Spleen (tissue), 11 donors: ENCODE results near the gene NMUR1. TPM values are rescaled to one million over a fixed set of nuclear protein-coding genes. Genes with fewer than 3 reads are reported as not detected.

Source experiments
- DNase-seq: peaks from one replicate; pipeline ENCODE4 v3.0.0-alpha.2; 2020
- H3K27ac ChIP-seq, 8 donors: fragments of 200-600 bp; sonication (generic) in 7 of 8; 1 replicate in 4 of 8; 2 replicates in 4 of 8; pipeline versions ENCODE4 v1.5.0 to v1.8.0; 2016 to 2021; ENCODE audit warnings: inconsistent platforms in 4 of 8, mild to moderate bottlenecking in 4 of 8, moderate library complexity in 1 of 8
- H3K27me3 ChIP-seq, 7 donors: fragments of 200-600 bp; sonication (generic) in 6 of 7; replicated peaks in 1 of 7; 1 replicate in 4 of 7; 2 replicates in 3 of 7; pipeline versions ENCODE4 v1.5.0 to v1.8.0; 2016 to 2021; ENCODE audit warnings: inconsistent platforms in 3 of 7, mild to moderate bottlenecking in 1 of 7
- H3K36me3 ChIP-seq, 6 donors: fragments of 200-600 bp; sonication (generic) in 5 of 6; 1 replicate in 4 of 6; 2 replicates in 2 of 6; pipeline versions ENCODE4 v1.5.0 to v1.8.0; 2016 to 2021; ENCODE audit warnings: inconsistent platforms in 2 of 6
- H3K4me1 ChIP-seq, 6 donors: fragments of 200-600 bp; sonication (generic) in 5 of 6; 1 replicate in 3 of 6; 2 replicates in 3 of 6; pipeline versions ENCODE4 v1.5.0 to v1.8.0; 2016 to 2021; ENCODE audit warnings: inconsistent platforms in 3 of 6
- H3K4me3 ChIP-seq, 8 donors: fragments of 200-600 bp; sonication (generic) in 7 of 8; 1 replicate in 4 of 8; 2 replicates in 4 of 8; pipeline versions ENCODE4 v1.5.0 to v1.8.0; 2016 to 2021; ENCODE audit warnings: inconsistent platforms in 4 of 8, mild to moderate bottlenecking in 4 of 8, moderate library complexity in 2 of 8
- H3K9me3 ChIP-seq, 8 donors: fragments of 200-600 bp; sonication (generic) in 7 of 8; 1 replicate in 4 of 8; 2 replicates in 4 of 8; pipeline versions ENCODE4 v1.5.0 to v1.8.0; 2016 to 2021; ENCODE audit warnings: inconsistent platforms in 4 of 8
- CTCF ChIP-seq, 11 experiments: fragments of 200-600 bp in 7 of 11; fragments of 450-650 bp in 4 of 11; sonication (generic) in 4 of 11; IDR thresholded peaks in 8 of 11; conservative IDR thresholded peaks in 3 of 11; 1 replicate in 7 of 11; 2 replicates in 4 of 11; pipeline versions ENCODE4 v1.4.0 to v1.8.0; 2016 to 2021; ENCODE audit warnings: antibody characterized with exemption in 11 of 11, inconsistent platforms in 4 of 11, mild to moderate bottlenecking in 1 of 11
- POLR2A ChIP-seq, 3 donors: fragments of 450-650 bp; IDR thresholded peaks; one replicate each; pipeline ENCODE4 v1.5.1; 2017; ENCODE audit warnings: antibody characterized with exemption in 3 of 3, mild to moderate bottlenecking in 1 of 3
- POLR2AphosphoS5 ChIP-seq, 3 donors: sonication (generic); formaldehyde crosslinking; IDR thresholded peaks; one replicate each; pipeline ENCODE4 v1.5.1; 2017; ENCODE audit warnings: antibody characterized with exemption in 3 of 3
- WGBS, 5 donors: extraction: QIAGEN DNeasy Blood & Tissue Kit in 3 of 5; methylation state at CpG; one replicate each; pipeline versions ENCODE4 v1.1.5 to v1.1.7; 2013 to 2018; 5-methylcytosine and 5-hydroxymethylcytosine counted together
- intact Hi-C: fragments of 100-400 bp; cut with DNase I; formaldehyde crosslinking; loops from one replicate; pipeline ENCODE4 v1.15.0; 2023; ENCODE audit warnings: low total_unique reads
- polyA plus RNA-seq, 3 donors: library from polyadenylated mRNA; stranded (reverse); fragments of 200-250 nt; gene quantifications; one replicate each; pipeline ENCODE4 v1.2.1, GENCODE V29; 2013
- small RNA-seq, 4 donors: library from RNA; depleted of rRNA; stranded (forward); fragments of <200 nt; gene quantifications; one replicate each; pipeline ENCODE3, GENCODE V24; 2016
- total RNA-seq, 7 donors: library from RNA; depleted of rRNA in 3 of 7; stranded (reverse); fragments of >200 nt in 3 of 7; fragmentation: NEBNext Ultra II Directional in 4 of 7; extraction: Animal tissue kit (Norgen Biotek cat#: 25700) in 4 of 7; gene quantifications; one replicate each; pipeline versions ENCODE4 v1.1.0 to v1.2.1, GENCODE V29; 2016 to 2021
- donor health status: healthy with polysubstance abuse.
- donor health status: DM: no; HTN: no; CAD: no; lungs with moderate emphysema.
- donor health status: DM: no; HTN: no; CAD: no.
- donor health status: Bipolar disorder and iron deficiency.
- donor health status: healthy.
- donor health status: DM: no; HTN: no; CAD: no.
- donor health status: DM: yes; HTN: yes; CAD: no.

Gene NMUR1
- total and polyA plus RNA-seq, 10 donors = 0.32 to 6.2 (median 2.5) TPM

- intact Hi-C loops = no loop called here
- no peak overlapping the region for H3K4me3 ChIP-seq
- H3K9me3 ChIP-seq = no peaks in the 10 kb centered on the region
- DNase-seq = peak; percentile 63
- H3K36me3 ChIP-seq = peaks cover 0 to 11% (median 0%) of the 10 kb centered on the region in 6 donors
- TF ChIP-seq CTCF (IDR thresholded peaks at IDR 0.05 in 8 of 11, conservative IDR thresholded peaks at IDR 0.05 in 3 of 11) (no peak), POLR2A (IDR thresholded peaks at IDR 0.05) (no peak), POLR2AphosphoS5 (IDR thresholded peaks at IDR 0.05) (no peak)
- no peaks in the 10 kb centered on the region for H3K27me3 ChIP-seq
- WGBS, 5 donors = 43 to 94% (median 86%) methylated on average over 1 to 3 of the region's 3 CpGs
- no peak overlapping the region for H3K27ac ChIP-seq
- peaks cover 3 to 28% (median 17%) of the 10 kb centered on the region in 6 donors for H3K4me1 ChIP-seq
Observed at GRCh38 chr2:231480781-231481180, 49.5 kb downstream of the NMUR1 start.

- peaks cover 0 to 11% (median 0%) of the 10 kb centered on the region in 6 donors for H3K36me3 ChIP-seq
- intact Hi-C loops = no loop called here
- H3K4me3 ChIP-seq = no peak overlapping the region
- H3K9me3 ChIP-seq = no peaks in the 10 kb centered on the region
- DNase-seq = no peak
- H3K27ac ChIP-seq = no peak overlapping the region
- H3K4me1 ChIP-seq = peaks cover 3 to 28% (median 17%) of the 10 kb centered on the region in 6 donors
- TF ChIP-seq CTCF (IDR thresholded peaks at IDR 0.05 in 8 of 11, conservative IDR thresholded peaks at IDR 0.05 in 3 of 11) (no peak), POLR2A (IDR thresholded peaks at IDR 0.05) (no peak), POLR2AphosphoS5 (IDR thresholded peaks at IDR 0.05) (no peak)
- no peaks in the 10 kb centered on the region for H3K27me3 ChIP-seq
- WGBS, 5 donors = 91 to 94% (median 93%) methylated on average over 9 of the region's 9 CpGs
Observed at GRCh38 chr2:231479455-231479854, 50.8 kb downstream of the NMUR1 start.

- no peaks in the 10 kb centered on the region for H3K27me3 ChIP-seq
- H3K36me3 ChIP-seq = peaks cover 0 to 11% (median 0%) of the 10 kb centered on the region in 6 donors
- H3K4me3 ChIP-seq = no peak overlapping the region
- H3K27ac ChIP-seq = no peak overlapping the region
- H3K4me1 ChIP-seq = peaks cover 0 to 4% (median 0%) of the 10 kb centered on the region in 6 donors
- 83 to 88% (median 86%) methylated on average over 3 of the region's 3 CpGs for WGBS, 5 donors
- DNase-seq = no peak
- intact Hi-C loops = no loop called here
- TF ChIP-seq POLR2AphosphoS5 (IDR thresholded peaks at IDR 0.05) = no peak
- TF ChIP-seq CTCF (IDR thresholded peaks at IDR 0.05 in 8 of 11, conservative IDR thresholded peaks at IDR 0.05 in 3 of 11) = no peak
- TF ChIP-seq POLR2A (IDR thresholded peaks at IDR 0.05) = no peak
- no peaks in the 10 kb centered on the region for H3K9me3 ChIP-seq
Observed at GRCh38 chr2:231476920-231477319, 53.3 kb downstream of the NMUR1 start.

- Histone ChIP-seq H3K27me3 (no peaks in the 10 kb centered on the region), H3K9me3 (no peaks in the 10 kb centered on the region), H3K4me1 (no peaks in the 10 kb centered on the region), H3K4me3 (no peak overlapping the region), H3K27ac (no peak overlapping the region), H3K36me3 (peaks cover 0 to 7% (median 0%) of the 10 kb centered on the region in 6 donors)
- DNase-seq = no peak
- TF ChIP-seq CTCF (IDR thresholded peaks at IDR 0.05 in 8 of 11, conservative IDR thresholded peaks at IDR 0.05 in 3 of 11) (no peak), POLR2AphosphoS5 (IDR thresholded peaks at IDR 0.05) (no peak), POLR2A (IDR thresholded peaks at IDR 0.05) (no peak)
- intact Hi-C loops = no loop called here
- 45 to 60% (median 57%) methylated on average over 3 of the region's 3 CpGs for WGBS, 5 donors
Observed at GRCh38 chr2:231475965-231476364, 54.3 kb downstream of the NMUR1 start.

Small RNA genes within 50 kb of the gene (small RNA-seq; reads per million reads assigned to genes)
- gene RNU2-22P = 0 to 0.07 (median 0.03) reads per million in 4 donors

Other genes starting within 250 kb of the NMUR1 start
- gene B3GNT7, start 134.7 kb downstream of the NMUR1 start, total RNA-seq = 10 to 100 TPM; 10.7 to 17.5 (median 11.9) TPM
- 1 to 10 TPM in 2 of 3 donors, under 1 TPM in 1; 0.96 to 1.7 (median 1.4) TPM for gene B3GNT7, start 134.7 kb downstream of the NMUR1 start, polyA plus RNA-seq
- 100 to 1,000 TPM; 133 to 424 (median 306) TPM for gene NCL, start 66.0 kb downstream of the NMUR1 start, total RNA-seq
- 100 to 1,000 TPM; 113 to 161 (median 152) TPM for gene NCL, start 66.0 kb downstream of the NMUR1 start, polyA plus RNA-seq
- gene TEX44, start 62.4 kb upstream of the NMUR1 start, total RNA-seq = not detected
- gene TEX44, start 62.4 kb upstream of the NMUR1 start, polyA plus RNA-seq = not detected
- 100 to 1,000 TPM; 509 to 901 (median 767) TPM for gene PTMA, start 178.1 kb upstream of the NMUR1 start, total RNA-seq
- gene PTMA, start 178.1 kb upstream of the NMUR1 start, polyA plus RNA-seq = 1,000 to 10,000 TPM; 1,653 to 2,114 (median 1,725) TPM